Vagina (tissue), 2 donors: ENCODE data around the gene ZNF827. TPM values are rescaled to one million over a fixed set of nuclear protein-coding genes. Genes with fewer than 3 reads are reported as not detected.

Source experiments
- DNase-seq, 2 donors: peaks; one replicate each; pipeline ENCODE4 v3.0.0-alpha.2; 2017; ENCODE audit errors: extremely low spot score in 2 of 2
- H3K27ac ChIP-seq: fragments of 200-600 bp; sonication (generic); one replicate; pipeline ENCODE4 v1.5.1; 2019
- H3K27me3 ChIP-seq: fragments of 200-600 bp; sonication (generic); one replicate; pipeline ENCODE4 v1.5.1; 2019
- H3K36me3 ChIP-seq, 2 donors: fragments of 200-600 bp; sonication (generic); one replicate each; pipeline ENCODE4 v1.5.1; 2017 to 2019
- H3K4me1 ChIP-seq: fragments of 200-600 bp; sonication (generic); one replicate; pipeline ENCODE4 v1.5.1; 2019
- H3K4me3 ChIP-seq, 2 donors: fragments of 200-600 bp; sonication (generic); 1 replicate in 1 of 2; 2 replicates in 1 of 2; pipeline ENCODE4 v1.5.1; 2016 to 2019
- H3K9me3 ChIP-seq: fragments of 200-600 bp; sonication (generic); one replicate; pipeline ENCODE4 v1.5.1; 2019
- POLR2A ChIP-seq, 2 donors: fragments of 450-650 bp; IDR thresholded peaks; one replicate each; pipeline ENCODE4 v1.6.1; 2017; ENCODE audit warnings: antibody characterized with exemption in 2 of 2, mild to moderate bottlenecking in 2 of 2, moderate library complexity in 2 of 2
- POLR2AphosphoS5 ChIP-seq, 2 donors: sonication (generic); formaldehyde crosslinking; IDR thresholded peaks; one replicate each; pipeline ENCODE4 v1.9.0; 2017; ENCODE audit warnings: antibody characterized with exemption in 2 of 2, mild to moderate bottlenecking in 2 of 2, low read depth in 1 of 2; ENCODE audit not compliant: insufficient read depth in 1 of 2
- intact Hi-C: fragments of 100-400 bp; cut with DNase I; formaldehyde crosslinking; loops from one replicate; pipeline ENCODE4 v1.15.1; 2023
- total RNA-seq: library from RNA; depleted of rRNA; stranded (reverse); fragments of >200 nt; gene quantifications from one replicate; pipeline ENCODE4 v1.2.3, GENCODE V29; 2016
- TF ChIP-seq, protein P1 (sequence below), 3 experiments: fragments of 450-650 bp in 2 of 3; fragments of 200-600 bp in 1 of 3; sonication (generic) in 1 of 3; IDR thresholded peaks; one replicate each; pipeline ENCODE4 v1.5.1; 2017 to 2019; ENCODE audit warnings: antibody characterized with exemption in 3 of 3, mild to moderate bottlenecking in 2 of 3, moderate library complexity in 2 of 3

Gene ZNF827
- total RNA-seq, 1 donor from 2014 or later = 19.2 TPM

GRCh38 chr4:145786830-145787229, 151.8 kb downstream of the ZNF827 start:
- intact Hi-C loops = no loop called here
- H3K27ac ChIP-seq = no peak overlapping the region
- no peaks in the 10 kb centered on the region for H3K36me3 ChIP-seq
- no peaks in the 10 kb centered on the region for H3K9me3 ChIP-seq
- no peaks in the 10 kb centered on the region for H3K4me1 ChIP-seq
- DNase-seq = no peak
- no peak overlapping the region for H3K4me3 ChIP-seq
- H3K27me3 ChIP-seq = no peaks in the 10 kb centered on the region
- TF ChIP-seq, protein P1, sequence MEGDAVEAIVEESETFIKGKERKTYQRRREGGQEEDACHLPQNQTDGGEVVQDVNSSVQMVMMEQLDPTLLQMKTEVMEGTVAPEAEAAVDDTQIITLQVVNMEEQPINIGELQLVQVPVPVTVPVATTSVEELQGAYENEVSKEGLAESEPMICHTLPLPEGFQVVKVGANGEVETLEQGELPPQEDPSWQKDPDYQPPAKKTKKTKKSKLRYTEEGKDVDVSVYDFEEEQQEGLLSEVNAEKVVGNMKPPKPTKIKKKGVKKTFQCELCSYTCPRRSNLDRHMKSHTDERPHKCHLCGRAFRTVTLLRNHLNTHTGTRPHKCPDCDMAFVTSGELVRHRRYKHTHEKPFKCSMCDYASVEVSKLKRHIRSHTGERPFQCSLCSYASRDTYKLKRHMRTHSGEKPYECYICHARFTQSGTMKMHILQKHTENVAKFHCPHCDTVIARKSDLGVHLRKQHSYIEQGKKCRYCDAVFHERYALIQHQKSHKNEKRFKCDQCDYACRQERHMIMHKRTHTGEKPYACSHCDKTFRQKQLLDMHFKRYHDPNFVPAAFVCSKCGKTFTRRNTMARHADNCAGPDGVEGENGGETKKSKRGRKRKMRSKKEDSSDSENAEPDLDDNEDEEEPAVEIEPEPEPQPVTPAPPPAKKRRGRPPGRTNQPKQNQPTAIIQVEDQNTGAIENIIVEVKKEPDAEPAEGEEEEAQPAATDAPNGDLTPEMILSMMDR (IDR thresholded peaks at IDR 0.05) = no peak
- TF ChIP-seq POLR2A (IDR thresholded peaks at IDR 0.05) = no peak
- no peak for TF ChIP-seq POLR2AphosphoS5 (IDR thresholded peaks at IDR 0.05; ENCODE audit: insufficient read depth in 1 of 2, low read depth in 1 of 2)

- Histone ChIP-seq H3K4me3 (no peak overlapping the region), H3K4me1 (no peaks in the 10 kb centered on the region), H3K27ac (no peak overlapping the region), H3K9me3 (no peaks in the 10 kb centered on the region), H3K36me3 (no peaks in the 10 kb centered on the region), H3K27me3 (no peaks in the 10 kb centered on the region)
- intact Hi-C loops = no loop called here
- TF ChIP-seq POLR2AphosphoS5 (IDR thresholded peaks at IDR 0.05; ENCODE audit: insufficient read depth in 1 of 2, low read depth in 1 of 2) (no peak), POLR2A (IDR thresholded peaks at IDR 0.05) (no peak)
- TF ChIP-seq, protein P1 (IDR thresholded peaks at IDR 0.05) = no peak
- no peak for DNase-seq
These were observed 152.4 kb downstream of the ZNF827 start for GRCh38 chr4:145786261-145786660.

- no peaks in the 10 kb centered on the region for H3K27me3 ChIP-seq
- intact Hi-C loops = no loop called here
- H3K4me1 ChIP-seq = no peaks in the 10 kb centered on the region
- no peaks in the 10 kb centered on the region for H3K9me3 ChIP-seq
- no peak for DNase-seq
- H3K36me3 ChIP-seq = no peaks in the 10 kb centered on the region
- TF ChIP-seq POLR2AphosphoS5 (IDR thresholded peaks at IDR 0.05; ENCODE audit: insufficient read depth in 1 of 2, low read depth in 1 of 2) (no peak), POLR2A (IDR thresholded peaks at IDR 0.05) (no peak)
- TF ChIP-seq, protein P1 (IDR thresholded peaks at IDR 0.05) = no peak
- H3K4me3 ChIP-seq = no peak overlapping the region
- H3K27ac ChIP-seq = no peak overlapping the region
These were observed 153.1 kb downstream of the ZNF827 start for GRCh38 chr4:145785391-145786008.

DNA sequence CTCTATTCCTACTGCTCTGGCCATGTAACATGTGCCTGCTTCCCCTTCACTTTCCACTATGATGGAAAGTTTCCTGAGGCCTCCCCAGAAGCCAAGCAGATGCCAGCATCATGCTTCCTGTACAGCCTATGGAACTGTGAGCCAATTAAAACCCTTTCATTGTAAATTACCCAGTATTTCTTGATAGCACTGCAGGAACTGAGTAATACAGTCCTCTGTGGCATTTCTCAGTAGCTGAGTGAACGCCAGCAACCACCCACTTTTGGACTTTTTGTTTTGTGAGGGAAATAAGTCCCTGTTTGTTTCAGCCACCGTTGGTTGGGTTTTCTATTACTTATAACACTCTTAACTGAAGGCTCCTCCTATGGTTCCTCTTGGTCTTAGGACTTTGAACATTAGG, 154.6 kb downstream of the ZNF827 start:
- TF ChIP-seq POLR2AphosphoS5 (IDR thresholded peaks at IDR 0.05; ENCODE audit: insufficient read depth in 1 of 2, low read depth in 1 of 2) (no peak), POLR2A (IDR thresholded peaks at IDR 0.05) (no peak)
- TF ChIP-seq, protein P1 (IDR thresholded peaks at IDR 0.05) = no peak
- H3K27ac ChIP-seq = no peak overlapping the region
- H3K9me3 ChIP-seq = no peaks in the 10 kb centered on the region
- H3K36me3 ChIP-seq = no peaks in the 10 kb centered on the region
- H3K27me3 ChIP-seq = no peaks in the 10 kb centered on the region
- H3K4me1 ChIP-seq = no peaks in the 10 kb centered on the region
- H3K4me3 ChIP-seq = no peak overlapping the region
- no peak for DNase-seq
- intact Hi-C loops = no loop called here

DNA sequence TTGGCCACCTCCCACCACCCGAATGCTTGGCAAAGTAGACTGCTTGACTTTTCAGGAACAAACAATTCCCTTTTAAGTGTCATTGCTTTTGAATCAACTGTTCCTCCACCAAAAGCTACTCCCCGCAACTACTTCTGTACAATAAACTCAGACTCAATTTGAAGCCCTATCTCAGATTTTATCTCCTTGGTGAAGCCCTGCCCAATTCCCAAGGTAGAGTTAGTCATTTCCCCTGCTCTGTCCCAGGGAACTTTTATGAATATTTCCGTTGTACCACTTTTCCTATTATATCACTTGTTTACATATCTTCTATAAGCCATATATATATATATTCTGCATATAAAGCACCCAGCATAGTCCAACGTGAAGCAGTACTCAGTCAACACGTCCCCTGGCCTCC, 155.9 kb downstream of the ZNF827 start:
- no peak for DNase-seq
- H3K9me3 ChIP-seq = no peaks in the 10 kb centered on the region
- H3K27me3 ChIP-seq = no peaks in the 10 kb centered on the region
- no peaks in the 10 kb centered on the region for H3K4me1 ChIP-seq
- intact Hi-C loops = no loop called here
- TF ChIP-seq POLR2AphosphoS5 (IDR thresholded peaks at IDR 0.05; ENCODE audit: insufficient read depth in 1 of 2, low read depth in 1 of 2) (no peak), POLR2A (IDR thresholded peaks at IDR 0.05) (no peak)
- TF ChIP-seq, protein P1 (IDR thresholded peaks at IDR 0.05) = no peak
- H3K27ac ChIP-seq = no peak overlapping the region
- H3K36me3 ChIP-seq = no peaks in the 10 kb centered on the region
- H3K4me3 ChIP-seq = no peak overlapping the region
